ENCODE measurements around the gene LSS. TPM values are rescaled to one million over a fixed set of nuclear protein-coding genes. Genes with fewer than 3 reads are reported as not detected.
"Not testable (repeated sequence)": the region's sequence is repeated elsewhere in the genome, so short reads cannot be mapped to it uniquely, and the experiment has no call there.

The LSS gene
- polyA plus RNA-seq, 3 donors: 22.8 to 33.3 (median 29.7) TPM

DNA sequence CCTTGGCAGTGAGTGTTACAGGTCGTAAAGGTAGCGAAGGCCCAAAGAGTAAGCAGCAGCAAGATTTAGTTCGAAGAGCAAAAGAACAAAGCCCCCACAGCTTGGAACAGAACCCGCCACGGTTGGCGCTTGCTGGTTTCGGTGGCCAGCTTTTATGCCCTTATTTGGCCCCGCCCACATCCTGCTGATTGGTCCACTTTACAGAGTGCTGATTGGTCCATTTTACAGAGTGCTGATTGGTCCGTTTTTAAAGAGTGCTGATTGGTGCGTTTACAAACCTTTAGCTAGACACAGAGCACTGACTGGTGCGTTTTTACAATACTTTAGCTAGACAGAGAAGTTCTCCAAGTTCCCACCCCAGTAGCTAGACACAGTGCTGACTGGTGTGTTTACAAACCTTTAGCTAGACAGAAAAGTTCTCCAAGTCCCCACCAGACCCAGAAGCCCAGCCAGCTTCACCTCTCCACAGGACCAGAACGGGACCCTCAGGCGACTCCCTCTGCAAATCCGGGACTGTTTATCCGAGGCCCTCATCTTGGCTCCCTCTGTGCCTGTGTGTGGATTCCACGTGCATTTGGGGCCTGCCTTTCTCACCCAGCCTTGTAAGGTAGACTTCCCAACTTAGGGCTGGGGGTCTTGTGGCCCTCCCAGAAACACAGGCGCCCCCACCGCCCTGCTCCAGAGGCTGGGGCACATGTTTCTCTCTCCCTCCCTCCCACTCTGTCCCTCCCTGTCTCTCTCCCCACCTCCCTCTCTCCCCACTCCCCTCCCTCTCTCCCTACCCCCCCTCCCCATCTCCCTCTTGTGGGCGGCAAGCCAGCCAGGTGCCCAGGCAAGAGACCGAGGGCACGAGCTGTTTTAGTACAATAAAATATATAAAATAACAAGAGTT lies 85.7 kb downstream of the LSS start:
- DNase-seq (ENCODE audit: low read depth in 3 of 3, low spot score in 2 of 3): no peak

DNA sequence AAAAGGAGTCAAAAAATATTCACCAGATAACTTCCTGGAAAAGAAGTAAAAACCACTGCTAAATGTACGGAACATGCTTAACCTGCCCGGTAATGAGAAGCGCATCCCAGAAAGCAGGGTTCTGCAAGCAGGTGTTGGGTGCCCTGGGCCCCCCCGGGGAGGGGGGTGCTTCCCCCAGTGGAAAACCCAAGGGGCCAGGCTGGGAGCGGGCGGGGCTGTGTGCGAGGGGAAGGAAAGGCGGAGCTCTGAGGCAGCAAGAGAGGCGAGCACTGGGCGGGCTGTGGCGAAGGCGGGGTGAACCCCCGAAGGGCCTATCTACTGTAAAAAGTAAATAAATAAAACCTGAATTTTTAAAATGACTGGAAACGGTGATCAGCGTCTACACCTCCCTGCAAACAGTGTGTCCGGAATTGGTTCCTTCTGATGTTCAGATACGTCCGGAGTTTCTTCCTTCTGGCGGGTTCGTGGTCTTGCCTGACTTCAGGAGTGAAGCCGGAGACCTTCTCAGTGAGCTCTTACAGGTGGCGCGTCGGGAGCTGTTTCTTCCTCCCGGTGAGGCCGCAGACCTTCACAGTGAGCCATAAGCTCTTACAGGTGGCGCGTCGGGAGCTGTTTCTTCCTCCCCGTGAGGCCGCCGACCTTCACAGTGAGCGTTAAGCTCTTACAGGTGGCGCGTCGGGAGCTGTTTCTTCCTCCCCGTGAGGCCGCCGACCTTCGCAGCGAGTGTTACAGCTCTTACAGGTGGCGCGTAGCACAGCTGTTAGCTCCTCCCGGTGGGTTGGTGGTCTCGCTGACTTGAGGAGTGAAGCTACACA lies 86.6 kb downstream of the LSS start:
- no peak for DNase-seq (ENCODE audit: low read depth in 3 of 3, low spot score in 2 of 3)

DNA sequence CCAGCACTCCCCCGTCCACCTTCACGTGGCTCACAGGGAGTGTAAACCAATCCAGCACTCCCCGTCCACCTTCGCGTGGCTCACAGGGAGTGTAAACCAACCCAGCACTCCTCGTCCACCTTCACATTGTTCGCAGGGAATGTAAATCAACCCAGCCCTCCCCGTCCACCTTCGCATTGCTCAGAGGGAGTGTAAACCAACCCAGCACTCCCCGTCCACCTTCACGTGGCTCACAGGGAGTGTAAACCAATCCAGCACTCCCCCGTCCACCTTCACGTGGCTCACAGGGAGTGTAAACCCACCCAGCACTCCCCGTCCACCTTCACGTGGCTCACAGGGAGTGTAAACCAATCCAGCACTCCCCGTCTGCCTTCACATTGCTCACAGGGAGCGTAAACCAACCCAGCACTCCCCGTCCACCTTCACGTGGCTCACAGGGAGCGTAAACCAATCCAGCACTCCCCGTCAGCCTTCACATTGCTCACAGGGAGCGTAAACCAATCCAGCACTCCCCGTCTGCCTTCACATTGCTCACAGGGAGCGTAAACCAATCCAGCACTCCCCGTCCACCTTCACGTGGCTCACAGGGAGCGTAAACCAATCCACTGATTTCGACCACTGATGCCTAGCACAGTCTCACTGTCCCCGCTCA lies 88.1 kb downstream of the LSS start:
- not testable (repeated sequence) for DNase-seq (ENCODE audit: low read depth in 3 of 3, low spot score in 2 of 3)

DNA sequence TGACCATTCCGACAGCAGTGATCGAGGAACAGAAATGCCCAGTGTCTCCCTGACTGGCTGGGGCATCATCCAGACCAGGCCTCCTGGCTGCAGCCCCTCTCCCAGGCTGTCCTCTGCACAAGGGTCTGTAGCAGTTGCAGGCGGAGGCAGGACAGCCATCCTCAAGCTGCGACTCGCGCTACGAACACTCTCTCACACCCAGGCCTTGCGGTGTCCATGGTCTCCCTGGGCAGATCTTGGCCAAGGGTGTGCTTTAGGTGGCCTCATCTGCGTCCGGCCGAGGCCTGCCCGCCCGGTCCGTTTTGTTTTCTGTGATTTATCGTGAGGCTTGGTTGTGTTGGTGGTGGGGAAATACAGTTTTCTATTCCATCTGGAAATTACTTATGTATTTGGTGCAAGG lies 88.9 kb downstream of the LSS start:
- no peak for DNase-seq (ENCODE audit: low read depth in 3 of 3, low spot score in 2 of 3)

DNA sequence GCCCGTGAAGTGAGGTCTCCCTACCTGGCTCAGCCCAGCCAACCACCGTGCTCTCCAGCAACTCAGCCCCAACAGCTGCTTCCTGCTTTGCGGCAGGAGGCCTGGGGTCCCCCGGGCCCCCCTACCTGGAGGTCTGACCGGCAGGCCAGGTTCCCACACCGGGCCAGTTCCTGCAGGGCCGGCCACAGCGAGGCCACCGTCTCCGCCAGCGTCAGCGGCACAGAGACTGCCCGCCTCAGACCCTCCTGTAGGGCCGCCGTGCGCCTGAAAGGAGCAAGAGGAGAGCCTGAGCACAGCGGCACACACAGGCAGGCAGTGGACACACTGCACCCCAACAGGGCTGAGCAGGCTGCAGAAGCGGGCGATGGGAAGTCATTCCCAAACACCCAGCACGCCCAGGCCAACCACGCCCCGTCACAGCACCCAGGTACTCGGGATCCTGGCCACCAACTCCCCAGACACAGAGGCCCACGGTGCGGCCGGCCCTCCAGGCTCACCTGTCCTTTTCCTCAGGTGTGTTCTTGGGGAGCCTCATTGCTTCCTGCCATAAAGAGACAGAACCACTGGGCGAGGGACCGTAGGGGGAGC lies 90.1 kb downstream of the LSS start:
- DNase-seq (ENCODE audit: low read depth in 3 of 3, low spot score in 2 of 3): no peak

Other genes starting within 250 kb of the LSS start
- gene COL6A1, start 247.0 kb downstream of the LSS start, polyA plus RNA-seq (ENCODE audit: insufficient read length in 3 of 3): 100 to 1,000 TPM; 201 to 207 (median 205) TPM
- gene COL6A2, start 130.7 kb downstream of the LSS start, polyA plus RNA-seq (ENCODE audit: insufficient read length in 3 of 3): 100 to 1,000 TPM; 160 to 172 (median 170) TPM
- 10 to 100 TPM; 15.1 to 23.2 (median 22.6) TPM for gene FTCD, start 73.2 kb downstream of the LSS start, polyA plus RNA-seq (ENCODE audit: insufficient read length in 3 of 3)
- 10 to 100 TPM; 11.2 to 11.4 (median 11.4) TPM for gene SPATC1L, start 44.3 kb downstream of the LSS start, polyA plus RNA-seq (ENCODE audit: insufficient read length in 3 of 3)
- gene MCM3AP, start 56.8 kb upstream of the LSS start, polyA plus RNA-seq (ENCODE audit: insufficient read length in 3 of 3): 10 to 100 TPM; 66.9 to 74.4 (median 70.3) TPM
- 10 to 100 TPM; 22.8 to 25.0 (median 24.7) TPM for gene YBEY, start 57.6 kb upstream of the LSS start, polyA plus RNA-seq (ENCODE audit: insufficient read length in 3 of 3)
- 1 to 10 TPM; 6.7 to 8.1 (median 7.4) TPM for gene C21orf58, start 95.1 kb upstream of the LSS start, polyA plus RNA-seq (ENCODE audit: insufficient read length in 3 of 3)
- gene PCNT, start 95.4 kb upstream of the LSS start, polyA plus RNA-seq (ENCODE audit: insufficient read length in 3 of 3): 10 to 100 TPM; 27.2 to 32.5 (median 29.3) TPM
- gene DIP2A, start 230.1 kb upstream of the LSS start, polyA plus RNA-seq (ENCODE audit: insufficient read length in 3 of 3): 10 to 100 TPM; 24.7 to 25.8 (median 25.3) TPM

All from right renal cortex interstitium (tissue), 3 donors.